PC-3 (cell line): ENCODE measurements around the gene SPTSSB.

Experiments
- EZH2 ChIP-seq: fragments of 300-600 bp; sonication (generic); IDR thresholded peaks from one replicate; pipeline ENCODE4 v1.6.1; 2017; ENCODE audit warnings: antibody characterized with exemption, mild to moderate bottlenecking, low read length; ENCODE audit not compliant: unreplicated experiment
- TF ChIP-seq, protein P1 (sequence below): fragments of 300-600 bp; sonication (generic); conservative IDR thresholded peaks from 2 replicates; pipeline ENCODE4 v1.5.1; 2017; ENCODE audit warnings: antibody characterized with exemption, low read depth, mild to moderate bottlenecking, low read length

DNA sequence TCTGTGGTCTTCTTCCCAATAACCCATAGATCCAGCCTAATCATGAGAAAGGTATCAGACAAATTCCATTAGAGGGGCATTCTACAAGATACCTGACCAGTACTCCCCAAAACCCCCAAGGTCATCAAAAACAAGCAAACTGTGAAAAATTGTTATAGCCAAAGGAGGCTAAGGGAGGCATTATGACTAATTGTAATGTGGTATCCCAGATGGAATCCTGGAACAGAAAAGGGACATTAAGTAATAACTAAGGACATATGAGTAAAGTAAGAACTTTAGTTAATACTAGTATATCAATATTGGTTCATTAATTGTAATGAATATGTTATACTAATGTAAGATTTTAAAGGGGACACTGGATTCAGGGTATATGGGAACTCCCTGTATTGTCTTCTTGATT lies 20.4 kb downstream of the SPTSSB start:
- TF ChIP-seq EZH2, result no peak
- TF ChIP-seq, protein P1, sequence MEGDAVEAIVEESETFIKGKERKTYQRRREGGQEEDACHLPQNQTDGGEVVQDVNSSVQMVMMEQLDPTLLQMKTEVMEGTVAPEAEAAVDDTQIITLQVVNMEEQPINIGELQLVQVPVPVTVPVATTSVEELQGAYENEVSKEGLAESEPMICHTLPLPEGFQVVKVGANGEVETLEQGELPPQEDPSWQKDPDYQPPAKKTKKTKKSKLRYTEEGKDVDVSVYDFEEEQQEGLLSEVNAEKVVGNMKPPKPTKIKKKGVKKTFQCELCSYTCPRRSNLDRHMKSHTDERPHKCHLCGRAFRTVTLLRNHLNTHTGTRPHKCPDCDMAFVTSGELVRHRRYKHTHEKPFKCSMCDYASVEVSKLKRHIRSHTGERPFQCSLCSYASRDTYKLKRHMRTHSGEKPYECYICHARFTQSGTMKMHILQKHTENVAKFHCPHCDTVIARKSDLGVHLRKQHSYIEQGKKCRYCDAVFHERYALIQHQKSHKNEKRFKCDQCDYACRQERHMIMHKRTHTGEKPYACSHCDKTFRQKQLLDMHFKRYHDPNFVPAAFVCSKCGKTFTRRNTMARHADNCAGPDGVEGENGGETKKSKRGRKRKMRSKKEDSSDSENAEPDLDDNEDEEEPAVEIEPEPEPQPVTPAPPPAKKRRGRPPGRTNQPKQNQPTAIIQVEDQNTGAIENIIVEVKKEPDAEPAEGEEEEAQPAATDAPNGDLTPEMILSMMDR, result no peak
